NCI-H1417 treated with DMSO at 0.1 percent for 48 hours (cell line): ENCODE measurements around the gene NAA16.
"Not testable (repeated sequence)": the region's sequence is repeated elsewhere in the genome, so short reads cannot be mapped to it uniquely, and the experiment has no call there.

Experiments
- DNase-seq: peaks from one replicate; lab custom pipeline; 2025; lab: John Stamatoyannopoulos, UW

NAA16 gene

DNA sequence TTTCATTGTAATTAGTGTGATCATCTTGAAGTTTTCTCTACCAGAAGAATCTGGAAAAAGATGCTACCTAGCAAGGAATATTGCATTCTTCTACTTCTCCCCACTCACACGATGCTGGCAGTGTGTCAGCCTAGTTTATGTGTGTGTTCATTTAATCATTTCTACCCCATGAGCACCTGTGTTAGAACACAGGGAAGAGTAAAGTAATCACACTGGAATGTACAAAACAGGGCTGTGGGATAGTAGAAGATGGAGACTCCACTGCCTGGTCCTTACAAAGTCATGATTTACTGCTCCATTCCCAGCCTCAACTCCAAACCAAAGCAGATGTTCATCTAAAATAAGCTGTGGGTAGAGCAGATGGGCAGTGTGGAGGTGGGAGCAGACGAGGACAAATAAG, 98.5 kb downstream of the NAA16 start:
- DNase-seq, result no peak

- DNase-seq, result no peak
Observed at GRCh38 chr13:41411060-41411459, 100.0 kb downstream of the NAA16 start.

GRCh38 chr13:41411522-41411921, 100.5 kb downstream of the NAA16 start:
- no peak for DNase-seq

DNA sequence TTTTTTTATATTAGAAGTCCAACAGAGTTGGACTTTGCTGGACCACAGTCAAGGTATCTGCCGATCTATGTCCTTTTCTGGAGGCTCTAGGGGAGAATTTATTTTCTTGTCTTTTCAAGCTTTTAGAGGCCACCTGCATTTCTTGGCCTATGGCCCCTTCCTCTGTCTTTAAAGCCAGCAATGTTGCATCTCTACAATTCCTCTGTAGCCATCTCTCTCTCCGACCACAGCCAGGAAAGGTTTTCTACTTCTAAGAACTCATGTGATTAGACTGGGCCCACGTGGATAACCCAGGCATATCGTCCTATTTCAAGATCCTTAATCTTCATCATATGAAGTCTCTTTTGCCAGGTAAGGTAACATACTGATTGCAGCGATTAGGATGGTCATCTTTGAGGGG, 102.8 kb downstream of the NAA16 start:
- no peak for DNase-seq

- no peak for DNase-seq
Observed at GRCh38 chr13:41416276-41416675, 105.2 kb downstream of the NAA16 start.

- DNase-seq, result no peak
Observed at GRCh38 chr13:41418027-41418426, 107.0 kb downstream of the NAA16 start.

DNA sequence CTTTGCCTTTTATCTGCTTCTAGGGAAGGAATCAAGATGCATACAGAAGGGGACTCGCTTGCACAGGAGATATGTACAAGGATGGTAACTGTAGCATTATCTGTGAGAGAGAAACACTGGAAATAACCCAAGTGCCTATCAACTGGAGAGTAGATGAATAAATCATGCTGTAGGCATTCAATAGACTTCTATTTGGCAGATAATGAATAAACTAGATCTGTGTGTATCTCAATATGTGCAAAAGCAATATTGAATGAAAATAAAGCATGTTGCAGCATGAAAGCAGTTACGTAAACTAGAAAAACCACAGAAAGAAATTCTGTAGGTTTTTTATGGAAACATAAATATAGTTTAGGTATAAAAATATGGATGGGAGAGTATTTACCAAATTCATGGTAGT, 107.7 kb downstream of the NAA16 start:
- DNase-seq, result no peak

DNA sequence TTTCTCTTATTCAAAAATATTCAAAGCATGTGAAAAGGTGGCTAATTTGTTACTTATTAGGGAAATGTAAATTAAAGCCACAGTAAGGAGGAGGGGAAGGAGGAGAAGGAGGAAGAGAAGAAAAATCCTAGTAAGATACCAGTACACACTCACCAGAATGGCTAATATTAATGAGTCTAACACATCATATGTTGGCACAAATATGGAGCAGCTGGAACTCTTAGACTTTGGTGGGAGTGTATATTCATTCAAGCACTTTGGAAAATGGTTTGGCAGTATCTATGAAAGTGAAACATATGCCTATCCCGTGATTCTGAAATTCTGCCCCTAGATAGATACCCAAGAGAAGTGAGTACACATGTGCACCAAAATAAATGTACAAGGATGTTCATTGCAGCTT, 108.1 kb downstream of the NAA16 start:
- no peak for DNase-seq

- no peak for DNase-seq
Observed at GRCh38 chr13:41420146-41420545, 109.1 kb downstream of the NAA16 start.

GRCh38 chr13:41421330-41421729, 110.3 kb downstream of the NAA16 start:
- not testable (repeated sequence) for DNase-seq

- DNase-seq, result not testable (repeated sequence)
Observed at GRCh38 chr13:41421983-41422382, 110.9 kb downstream of the NAA16 start.

DNA sequence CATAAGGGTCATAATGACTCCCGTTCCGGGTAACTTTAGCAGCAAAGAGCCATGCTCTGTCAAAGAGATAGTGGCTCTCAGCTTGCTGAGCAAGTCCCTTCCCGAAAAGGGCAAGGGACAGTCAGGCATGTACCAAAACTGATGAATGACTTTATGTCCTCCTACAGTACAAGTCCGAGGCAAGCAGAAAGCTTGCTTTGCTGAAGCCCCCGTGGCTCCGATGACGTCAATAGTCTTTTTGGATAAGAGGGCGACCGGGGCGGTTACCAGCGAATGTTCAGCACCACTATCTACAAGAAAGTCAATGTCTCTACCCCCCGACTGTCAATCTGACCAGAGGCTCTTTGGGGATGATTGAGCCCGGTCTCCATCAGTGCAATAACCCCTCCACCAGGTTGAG, 112.2 kb downstream of the NAA16 start:
- not testable (repeated sequence) for DNase-seq

GRCh38 chr13:41424675-41425074, 113.6 kb downstream of the NAA16 start:
- not testable (repeated sequence) for DNase-seq

DNA sequence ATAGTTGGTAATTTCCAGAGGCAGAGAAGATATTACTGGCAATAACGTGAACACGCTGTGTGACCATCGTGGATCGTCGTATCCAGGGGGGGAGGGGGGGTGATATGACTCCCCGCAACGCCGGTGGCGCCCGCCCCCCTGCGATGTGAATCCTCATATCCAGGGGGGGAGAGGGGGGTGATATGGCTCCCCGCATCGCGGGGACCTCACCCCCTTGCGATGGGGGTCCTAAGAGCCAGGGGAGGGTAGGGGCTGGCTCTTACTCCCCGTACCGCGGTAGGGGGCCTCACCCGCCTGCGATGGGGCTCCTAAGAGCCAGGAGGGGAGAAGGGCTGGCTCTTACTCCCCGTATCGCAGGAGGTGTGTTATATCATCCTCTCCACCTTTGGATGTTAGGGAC, 115.0 kb downstream of the NAA16 start:
- DNase-seq, result no peak
